ENCODE results near the gene DHFR.

DHFR gene

DNA sequence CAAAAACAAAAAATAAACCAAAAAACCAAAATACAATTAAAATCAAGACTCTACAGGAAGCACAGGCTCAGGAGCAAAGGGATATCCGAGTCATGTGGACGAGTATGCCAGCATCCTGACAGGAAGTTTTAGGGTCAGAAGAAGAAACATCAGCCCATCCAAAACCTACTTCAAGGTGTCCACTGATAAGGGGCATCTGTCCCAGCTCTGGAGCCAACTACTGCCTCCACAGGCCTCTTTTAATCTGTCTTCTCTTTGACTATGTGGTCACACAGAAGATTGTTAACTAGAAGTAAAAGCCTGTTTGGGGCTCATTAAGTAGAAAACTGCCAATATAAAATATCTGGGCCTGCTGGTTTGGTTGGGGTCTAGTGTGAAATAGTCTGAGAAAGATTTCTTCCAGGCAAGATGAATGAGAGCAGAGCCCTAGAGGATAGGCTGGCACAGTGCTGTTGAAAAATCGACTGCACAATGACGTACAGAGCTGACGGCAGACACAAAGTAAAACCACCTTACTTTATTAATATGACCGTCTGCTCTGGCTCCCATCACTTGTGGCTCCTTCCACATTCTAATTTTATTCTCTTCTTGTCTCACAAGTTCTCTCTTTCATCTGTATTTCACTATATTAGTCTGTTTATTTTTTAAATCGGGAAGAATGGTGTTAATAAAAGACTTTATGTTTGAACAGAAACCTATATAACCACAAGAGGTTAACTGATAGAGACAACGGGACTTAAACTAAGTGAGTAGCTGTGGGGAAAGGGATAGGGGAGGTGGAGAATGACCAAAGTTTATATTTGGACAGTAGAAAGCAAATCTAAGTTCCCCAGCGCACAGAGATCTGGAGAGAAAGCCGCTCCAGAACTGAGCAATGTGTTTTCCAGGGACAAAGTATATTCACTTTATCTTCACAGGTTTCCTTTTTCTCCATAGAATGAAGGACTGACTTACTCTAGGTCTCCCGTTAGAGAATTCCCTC, 23.2 kb downstream of the DHFR start:
- Mint-ChIP-seq H3K4me1 (ENCODE audit: low read depth) (peaks cover 9% of the 10 kb centered on the region), H3K4me3 (no peak overlapping the region), H3K36me3 (ENCODE audit: low read depth) (peaks cover 76% of the 10 kb centered on the region), H3K27ac (no peak overlapping the region), H3K9me3 (no peaks in the 10 kb centered on the region), H3K27me3 (no peaks in the 10 kb centered on the region)
- DNase-seq: no peak

- Mint-ChIP-seq H3K4me3 (no peak overlapping the region), H3K27me3 (no peaks in the 10 kb centered on the region)
Observed at GRCh38 chr5:80629281-80629680, 25.5 kb downstream of the DHFR start.

DNA sequence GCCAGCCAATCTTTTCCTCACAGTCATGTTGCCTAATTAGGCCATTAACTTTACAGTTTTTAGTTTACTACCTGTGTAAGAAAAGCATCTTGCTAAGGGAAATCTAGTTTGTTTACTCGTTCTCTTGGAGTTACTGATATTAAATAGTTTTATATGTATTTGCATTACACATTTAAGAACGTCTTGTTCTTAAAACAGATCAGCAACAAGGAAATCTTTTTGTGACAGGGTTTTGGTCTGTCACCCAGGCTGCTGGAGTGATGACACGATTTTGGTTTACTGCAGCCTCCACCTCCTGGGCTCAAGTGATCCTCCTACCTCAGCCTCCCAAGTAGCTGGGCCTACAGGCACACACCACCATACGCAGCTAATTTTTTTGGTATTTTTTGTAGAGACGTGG, 29.6 kb downstream of the DHFR start:
- peaks cover 2% of the 10 kb centered on the region for H3K4me1 Mint-ChIP-seq (ENCODE audit: low read depth)
- no peaks in the 10 kb centered on the region for H3K27me3 Mint-ChIP-seq
- H3K4me3 Mint-ChIP-seq: no peak overlapping the region
- no peak for DNase-seq
- H3K36me3 Mint-ChIP-seq (ENCODE audit: low read depth): peaks cover 46% of the 10 kb centered on the region
- H3K27ac Mint-ChIP-seq: no peak overlapping the region
- no peaks in the 10 kb centered on the region for H3K9me3 Mint-ChIP-seq

More at GRCh38 chr5:80629281-80629680, 25.5 kb downstream of the DHFR start:
- Mint-ChIP-seq H3K36me3 (ENCODE audit: low read depth) (peaks cover 66% of the 10 kb centered on the region), H3K9me3 (no peaks in the 10 kb centered on the region), H3K27ac (no peak overlapping the region), H3K4me1 (ENCODE audit: low read depth) (peaks cover 3% of the 10 kb centered on the region)
- no peak for DNase-seq

DNA sequence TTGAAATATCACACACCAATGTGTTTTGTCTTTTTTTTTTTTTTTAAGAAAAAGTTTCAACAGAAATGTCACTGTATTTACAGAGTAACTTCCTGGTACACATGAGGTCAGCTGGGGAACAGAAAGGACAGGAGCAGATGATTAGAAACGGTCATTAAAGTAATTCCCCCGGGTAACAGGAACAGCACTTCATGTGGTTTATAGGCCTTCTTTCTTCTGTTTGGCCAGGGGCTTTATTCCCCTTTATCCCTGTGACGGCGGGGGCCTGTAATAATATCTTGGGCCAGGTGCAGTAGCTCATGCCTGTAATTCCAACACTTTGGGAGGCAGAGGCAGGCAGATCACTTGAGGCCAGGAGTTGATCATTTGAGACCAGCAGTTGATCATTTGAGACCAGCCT, 30.8 kb downstream of the DHFR start:
- peaks cover 2% of the 10 kb centered on the region for H3K4me1 Mint-ChIP-seq (ENCODE audit: low read depth)
- H3K27me3 Mint-ChIP-seq: no peaks in the 10 kb centered on the region
- no peak overlapping the region for H3K27ac Mint-ChIP-seq
- H3K9me3 Mint-ChIP-seq: no peaks in the 10 kb centered on the region
- H3K4me3 Mint-ChIP-seq: no peak overlapping the region
- H3K36me3 Mint-ChIP-seq (ENCODE audit: low read depth): peaks cover 44% of the 10 kb centered on the region
- DNase-seq: no peak

GRCh38 chr5:80622756-80623155, 32.0 kb downstream of the DHFR start:
- Mint-ChIP-seq H3K36me3 (ENCODE audit: low read depth) (peaks cover 44% of the 10 kb centered on the region), H3K9me3 (no peaks in the 10 kb centered on the region), H3K27ac (no peak overlapping the region), H3K27me3 (no peaks in the 10 kb centered on the region), H3K4me3 (no peak overlapping the region), H3K4me1 (ENCODE audit: low read depth) (peaks cover 2% of the 10 kb centered on the region)
- DNase-seq: no peak

DNA sequence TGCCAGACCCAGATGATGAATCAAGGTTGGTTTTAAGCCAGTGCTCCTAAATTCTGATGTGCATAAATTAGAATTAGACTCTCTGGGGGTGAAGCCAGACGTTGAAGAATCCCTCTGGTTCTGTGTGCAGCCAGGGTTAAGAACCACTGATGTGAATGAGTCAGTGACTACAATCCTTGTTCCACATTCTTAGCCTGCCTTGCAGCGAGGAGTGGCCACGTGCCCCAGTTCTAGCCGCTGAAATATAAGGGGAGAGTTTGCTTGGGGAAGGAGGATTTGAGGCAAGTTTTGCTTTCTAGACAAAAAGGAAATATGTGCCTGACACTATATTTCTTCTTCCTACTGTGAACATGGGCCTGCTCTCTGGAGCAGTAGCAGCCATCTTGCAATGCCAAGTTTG, 34.6 kb downstream of the DHFR start:
- Mint-ChIP-seq H3K27ac (no peak overlapping the region), H3K9me3 (no peaks in the 10 kb centered on the region), H3K4me3 (no peak overlapping the region), H3K27me3 (no peaks in the 10 kb centered on the region), H3K36me3 (ENCODE audit: low read depth) (peaks cover 39% of the 10 kb centered on the region), H3K4me1 (ENCODE audit: low read depth) (peaks cover 2% of the 10 kb centered on the region)
- no peak for DNase-seq

GRCh38 chr5:80619086-80619485, 35.7 kb downstream of the DHFR start:
- H3K4me3 Mint-ChIP-seq: no peak overlapping the region
- no peak for DNase-seq
- H3K27ac Mint-ChIP-seq: no peak overlapping the region
- no peaks in the 10 kb centered on the region for H3K9me3 Mint-ChIP-seq
- peaks cover 2% of the 10 kb centered on the region for H3K4me1 Mint-ChIP-seq (ENCODE audit: low read depth)
- peaks cover 36% of the 10 kb centered on the region for H3K36me3 Mint-ChIP-seq (ENCODE audit: low read depth)
- no peaks in the 10 kb centered on the region for H3K27me3 Mint-ChIP-seq

DNA sequence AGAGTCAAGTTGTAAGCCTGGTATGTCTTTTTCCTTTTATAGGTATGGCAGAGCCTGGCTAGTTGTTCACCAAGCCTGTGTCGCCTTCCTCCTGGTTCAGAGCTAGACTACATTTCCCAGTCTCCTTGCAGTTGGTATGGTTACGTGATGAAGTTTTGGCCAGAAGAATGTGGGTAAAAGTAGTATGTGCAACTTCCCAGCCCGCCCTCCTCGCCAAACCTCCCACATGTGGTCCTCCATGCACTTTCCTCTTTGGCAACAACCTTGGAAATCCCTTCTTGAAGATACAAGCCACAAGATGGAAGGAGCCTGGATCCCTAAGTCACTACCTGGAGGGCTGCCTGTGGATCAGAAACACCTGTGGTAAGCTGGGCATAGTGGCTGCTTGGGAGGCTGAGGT, 36.3 kb downstream of the DHFR start:
- Mint-ChIP-seq H3K27ac (no peak overlapping the region), H3K4me3 (no peak overlapping the region), H3K9me3 (no peaks in the 10 kb centered on the region), H3K27me3 (no peaks in the 10 kb centered on the region), H3K4me1 (ENCODE audit: low read depth) (peaks cover 1% of the 10 kb centered on the region), H3K36me3 (ENCODE audit: low read depth) (peaks cover 36% of the 10 kb centered on the region)
- no peak for DNase-seq

- H3K36me3 Mint-ChIP-seq (ENCODE audit: low read depth): peaks cover 17% of the 10 kb centered on the region
- H3K27me3 Mint-ChIP-seq: no peaks in the 10 kb centered on the region
- DNase-seq: no peak
- no peaks in the 10 kb centered on the region for H3K4me1 Mint-ChIP-seq (ENCODE audit: low read depth)
- H3K9me3 Mint-ChIP-seq: peaks cover 4% of the 10 kb centered on the region
- H3K4me3 Mint-ChIP-seq: no peak overlapping the region
- H3K27ac Mint-ChIP-seq: no peak overlapping the region
Observed at GRCh38 chr5:80615266-80615914, 39.4 kb downstream of the DHFR start.

DNA sequence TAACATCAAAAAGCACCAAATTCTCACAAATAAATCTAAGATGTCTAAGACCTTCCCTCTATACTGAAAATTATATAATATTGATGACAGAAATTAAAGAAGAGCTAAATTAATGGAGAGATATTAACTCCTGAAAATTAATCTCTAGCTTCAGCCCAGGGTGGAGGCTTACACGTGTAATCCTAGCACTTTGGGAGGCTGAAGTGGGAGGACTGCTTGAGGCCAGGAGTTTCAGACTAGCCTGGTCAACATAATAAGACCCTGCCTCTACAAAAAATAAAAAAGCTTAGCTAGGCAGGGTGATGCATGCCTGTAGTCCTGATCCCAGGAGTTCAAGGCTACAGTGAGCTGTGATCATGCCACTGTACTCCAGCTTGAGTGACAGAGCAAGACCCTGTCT, 45.1 kb downstream of the DHFR start:
- Mint-ChIP-seq H3K27me3 (no peaks in the 10 kb centered on the region), H3K9me3 (peaks cover 6% of the 10 kb centered on the region)
- no peak for DNase-seq

GRCh38 chr5:80608731-80609130, 46.1 kb downstream of the DHFR start:
- Mint-ChIP-seq H3K36me3 (ENCODE audit: low read depth) (peaks cover 10% of the 10 kb centered on the region), H3K27me3 (no peaks in the 10 kb centered on the region), H3K27ac (no peak overlapping the region), H3K9me3 (peaks cover 6% of the 10 kb centered on the region), H3K4me1 (ENCODE audit: low read depth) (no peaks in the 10 kb centered on the region), H3K4me3 (no peak overlapping the region)
- DNase-seq: no peak

More for the DNA sequence above, 45.1 kb downstream of the DHFR start:
- Mint-ChIP-seq H3K36me3 (ENCODE audit: low read depth) (peaks cover 10% of the 10 kb centered on the region), H3K4me1 (ENCODE audit: low read depth) (no peaks in the 10 kb centered on the region), H3K27ac (no peak overlapping the region), H3K4me3 (no peak overlapping the region)

DNA sequence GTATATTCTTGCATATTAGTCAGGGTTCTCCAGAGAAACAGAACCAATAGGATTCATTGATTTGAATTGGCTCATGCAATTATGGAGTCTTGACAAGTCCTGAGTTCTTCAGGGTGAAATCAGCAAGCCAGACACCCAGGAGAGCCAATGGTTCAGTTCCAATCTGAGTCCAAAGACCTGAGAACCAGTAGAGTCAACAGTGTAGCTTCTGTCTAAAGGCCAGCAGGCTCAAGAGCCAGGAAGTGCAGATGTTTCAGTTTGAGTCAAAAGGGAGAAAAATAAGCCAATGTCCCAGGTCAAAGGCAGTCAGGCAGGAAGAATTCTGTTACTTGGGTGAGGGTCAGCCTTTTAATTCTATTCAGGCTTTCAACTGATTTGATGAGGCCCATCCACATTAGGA, 47.0 kb downstream of the DHFR start:
- H3K36me3 Mint-ChIP-seq (ENCODE audit: low read depth): peaks cover 10% of the 10 kb centered on the region
- H3K9me3 Mint-ChIP-seq: peaks cover 6% of the 10 kb centered on the region
- no peak for DNase-seq
- H3K4me1 Mint-ChIP-seq (ENCODE audit: low read depth): no peaks in the 10 kb centered on the region
- H3K27me3 Mint-ChIP-seq: no peaks in the 10 kb centered on the region
- H3K4me3 Mint-ChIP-seq: no peak overlapping the region
- H3K27ac Mint-ChIP-seq: no peak overlapping the region

- no peaks in the 10 kb centered on the region for H3K27me3 Mint-ChIP-seq
- H3K9me3 Mint-ChIP-seq: peaks cover 6% of the 10 kb centered on the region
- no peak overlapping the region for H3K27ac Mint-ChIP-seq
- peaks cover 10% of the 10 kb centered on the region for H3K36me3 Mint-ChIP-seq (ENCODE audit: low read depth)
- H3K4me1 Mint-ChIP-seq (ENCODE audit: low read depth): no peaks in the 10 kb centered on the region
- no peak overlapping the region for H3K4me3 Mint-ChIP-seq
- no peak for DNase-seq
Observed at GRCh38 chr5:80607343-80607742, 47.4 kb downstream of the DHFR start.

GRCh38 chr5:80600943-80601693, 53.7 kb downstream of the DHFR start:
- Mint-ChIP-seq H3K27me3 (no peaks in the 10 kb centered on the region), H3K27ac (no peak overlapping the region), H3K9me3 (no peaks in the 10 kb centered on the region), H3K4me1 (ENCODE audit: low read depth) (no peaks in the 10 kb centered on the region), H3K4me3 (no peak overlapping the region), H3K36me3 (ENCODE audit: low read depth) (no peaks in the 10 kb centered on the region)
- no peak for DNase-seq
